GM19023 (cell line): ENCODE results near the gene DUSP1.

ENCODE experiments used
- ATAC-seq: cut with Tn5 transposase; IDR thresholded peaks from one replicate; pipeline ENCODE4 v1.9.1; 2021; ENCODE audit warnings: mild to moderate bottlenecking, moderate library complexity; ENCODE audit not compliant: unreplicated experiment

Gene DUSP1

DNA sequence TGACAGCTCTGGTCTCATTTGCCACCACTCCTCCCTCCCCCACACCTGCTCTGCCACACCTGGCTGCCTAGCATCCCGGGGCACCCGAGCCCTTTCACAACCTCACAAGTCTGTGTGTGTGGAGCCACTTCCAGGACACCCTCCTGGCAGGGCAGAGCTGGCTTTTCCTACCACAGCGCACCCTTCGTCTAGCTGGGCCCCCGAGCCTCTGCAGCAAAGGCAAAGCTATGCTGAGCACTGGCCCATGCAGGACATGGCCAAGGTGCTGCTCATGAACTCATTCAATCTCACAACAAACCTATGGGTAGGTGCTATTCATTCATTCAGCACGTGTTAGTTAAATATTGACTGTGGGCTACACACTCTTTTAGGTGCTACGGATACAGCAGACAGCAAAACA, 43.4 kb downstream of the DUSP1 start:
- no peak for ATAC-seq

DNA sequence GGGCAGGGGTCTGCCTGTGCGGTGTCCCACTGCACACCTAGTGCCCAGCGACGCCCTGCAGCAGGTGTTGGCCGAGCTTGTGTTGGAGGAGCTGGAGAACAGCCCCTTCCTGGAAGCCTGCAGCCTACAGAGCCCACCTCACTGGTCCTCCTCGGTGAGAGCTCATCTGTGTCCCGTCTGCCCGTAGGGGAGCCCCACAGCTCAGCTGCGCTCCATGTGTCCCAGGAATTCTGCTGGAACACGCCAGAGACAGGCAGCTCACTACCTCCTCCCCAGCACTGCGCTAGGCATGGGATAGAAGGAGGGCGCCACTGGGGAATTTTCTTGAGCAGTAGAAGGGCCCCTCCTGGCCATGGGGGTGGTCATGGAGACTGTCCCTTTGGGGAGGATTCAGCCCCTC, 44.0 kb downstream of the DUSP1 start:
- no peak for ATAC-seq

DNA sequence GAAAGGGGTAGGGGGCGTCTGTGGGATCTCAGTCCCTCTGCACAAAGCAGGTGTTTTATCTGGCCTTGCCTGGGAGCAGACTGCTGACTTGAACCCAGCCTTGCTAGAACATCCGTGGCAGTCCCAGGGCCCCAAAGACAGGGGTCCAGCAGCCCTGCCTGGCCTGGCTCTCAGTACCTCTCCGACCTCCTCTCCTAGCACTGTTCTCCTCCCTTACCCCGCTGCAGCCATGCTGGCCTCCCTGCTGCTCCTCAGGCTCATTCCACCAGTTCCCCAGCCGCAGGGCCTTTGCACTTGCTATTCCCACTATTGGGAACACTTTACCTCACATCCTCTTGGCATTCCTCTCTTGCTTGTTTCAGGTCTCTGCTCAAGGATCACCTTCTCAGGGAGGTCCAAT, 45.2 kb downstream of the DUSP1 start:
- ATAC-seq: no peak

DNA sequence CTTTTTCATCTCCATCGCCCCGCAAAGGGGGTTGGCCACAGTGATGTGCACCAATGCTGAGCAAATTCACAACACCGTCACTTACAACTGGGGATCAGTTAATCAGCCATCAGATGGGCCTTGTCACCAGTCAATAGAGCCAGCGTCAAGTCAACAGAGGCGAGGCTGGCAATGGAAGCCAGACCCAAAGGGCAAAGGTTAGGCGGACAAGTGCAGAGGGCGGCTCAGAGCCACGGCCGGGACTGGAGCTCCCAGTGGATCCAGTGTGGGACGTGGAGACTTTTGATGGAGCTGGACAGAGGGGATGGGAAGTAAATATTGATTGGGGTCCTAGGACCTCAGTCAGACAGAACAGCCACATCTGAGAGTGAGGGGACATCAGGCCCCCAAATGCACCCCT, 45.7 kb downstream of the DUSP1 start:
- ATAC-seq: no peak

DNA sequence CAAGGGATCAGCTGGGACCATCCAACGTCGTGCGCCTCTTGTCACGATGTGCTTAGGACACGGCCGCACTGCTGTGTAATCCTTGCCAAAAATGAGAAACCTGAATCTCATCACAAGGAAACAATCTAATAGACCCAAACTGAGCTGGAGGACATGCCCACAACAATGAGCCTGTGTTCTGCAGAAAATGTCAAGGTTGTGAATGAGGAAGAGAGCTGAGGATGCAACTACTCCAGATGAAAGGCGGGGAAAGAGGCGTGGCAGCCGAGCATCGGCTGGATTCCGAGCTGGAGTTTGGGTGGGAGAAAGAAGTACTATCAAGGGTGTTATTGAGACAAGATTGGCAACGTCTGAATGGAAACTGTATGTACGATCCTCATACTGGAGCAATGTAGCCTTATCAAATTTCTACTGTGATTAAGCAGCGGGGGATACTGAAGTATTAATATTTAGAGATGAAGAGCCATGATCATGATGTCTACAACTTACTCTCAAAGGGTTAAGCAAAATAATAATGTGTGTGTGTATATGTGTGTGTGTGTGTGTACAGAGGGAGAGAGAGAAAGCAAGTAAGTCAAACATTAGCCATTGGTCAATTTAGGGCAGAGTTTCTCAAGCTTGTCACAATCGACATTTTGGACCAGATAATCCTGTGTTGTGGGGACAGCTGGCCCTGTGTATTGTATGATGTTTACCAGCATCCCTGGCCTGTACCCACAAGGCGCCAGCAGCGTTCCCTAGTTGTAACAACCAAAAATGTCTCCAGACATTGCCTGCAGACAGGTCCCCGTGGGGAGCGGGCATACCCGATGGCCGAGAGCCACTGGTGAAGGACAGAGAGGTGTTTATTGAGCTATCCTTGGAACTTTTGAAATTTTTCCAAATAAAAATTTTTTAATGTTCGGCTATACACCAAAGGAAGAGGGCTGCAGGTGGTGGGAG, 46.5 kb downstream of the DUSP1 start:
- ATAC-seq: no peak

DNA sequence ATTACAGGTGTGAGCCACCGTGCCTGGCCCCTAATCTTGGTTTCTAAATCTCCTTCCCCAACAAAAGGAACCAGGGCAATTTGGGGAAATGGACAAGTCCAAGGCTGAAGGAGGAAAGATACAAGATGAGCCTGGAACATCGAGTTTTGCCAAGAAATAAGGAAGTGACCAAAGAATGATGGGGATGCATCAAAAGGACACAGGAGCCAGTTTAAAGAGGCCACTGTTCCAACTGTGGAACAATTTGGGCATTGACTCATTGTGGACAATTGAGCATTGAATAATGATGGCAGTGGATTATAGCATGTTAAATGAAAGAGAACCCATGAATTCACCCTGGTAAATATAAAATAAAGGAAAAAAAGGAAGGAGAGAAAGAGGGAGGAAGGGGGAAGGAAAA, 47.5 kb downstream of the DUSP1 start:
- no peak for ATAC-seq

DNA sequence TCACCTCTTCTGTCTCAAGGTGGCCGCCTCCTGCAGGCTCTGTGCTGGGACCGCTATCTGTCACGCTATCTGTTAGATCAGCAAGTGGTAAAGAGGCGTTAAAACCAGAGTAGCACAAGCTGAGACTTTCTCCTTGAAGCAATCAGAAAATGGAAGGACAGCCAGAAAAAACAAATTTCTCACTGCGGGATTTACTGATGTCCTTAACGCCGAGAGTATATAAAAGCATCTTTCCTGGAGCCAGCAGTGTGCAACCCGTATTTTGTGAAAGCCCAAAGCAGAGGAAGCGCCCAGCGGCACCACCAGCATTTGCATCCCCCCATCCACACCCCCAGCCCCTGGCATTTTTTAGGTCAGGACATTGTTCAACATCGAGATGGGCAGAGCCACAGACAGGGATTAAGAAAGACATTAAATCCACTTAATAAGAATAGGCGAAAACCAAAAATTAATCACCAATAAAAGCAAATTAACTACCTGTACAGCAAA, 48.6 kb downstream of the DUSP1 start:
- no peak for ATAC-seq

DNA sequence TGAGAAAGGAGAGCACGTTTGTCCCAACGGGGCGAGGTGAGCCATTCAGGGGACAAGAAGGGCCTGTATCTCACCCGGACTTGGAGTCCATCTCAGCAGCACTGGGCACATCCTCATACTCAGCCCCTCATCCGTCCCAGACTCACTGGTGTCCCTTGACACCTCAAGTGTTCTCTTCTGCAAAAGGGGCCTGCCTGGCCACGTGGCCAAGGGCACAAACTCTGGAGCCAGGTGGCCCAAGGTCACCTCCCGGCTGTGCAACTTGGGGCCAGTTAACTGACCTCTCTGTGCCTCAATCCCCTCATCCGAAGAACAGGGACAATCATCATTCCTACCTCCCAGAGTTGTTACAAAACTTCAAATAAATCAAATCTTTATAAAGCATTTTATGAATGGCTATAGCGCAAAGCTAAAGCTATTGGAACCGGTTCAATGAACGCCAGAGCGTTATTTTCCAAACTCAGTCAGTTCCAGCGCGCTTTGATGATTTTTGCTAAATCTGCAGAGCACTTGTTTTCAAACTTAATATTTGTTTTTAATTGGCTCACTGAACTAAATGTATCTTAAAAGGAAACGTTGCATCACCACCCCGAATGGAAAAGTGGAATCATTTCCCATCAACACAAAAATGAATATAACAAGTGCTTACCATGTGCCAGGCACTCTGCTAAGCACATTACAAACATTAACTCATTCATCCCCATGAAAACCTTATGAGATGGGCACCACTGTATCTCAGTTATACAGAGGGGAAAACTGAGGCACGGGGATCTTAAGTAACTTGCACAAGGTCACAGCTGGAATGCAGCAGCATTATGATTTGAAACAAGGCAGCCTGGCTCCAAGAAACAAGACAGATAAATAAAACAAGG, 49.3 kb downstream of the DUSP1 start:
- ATAC-seq: no peak

DNA sequence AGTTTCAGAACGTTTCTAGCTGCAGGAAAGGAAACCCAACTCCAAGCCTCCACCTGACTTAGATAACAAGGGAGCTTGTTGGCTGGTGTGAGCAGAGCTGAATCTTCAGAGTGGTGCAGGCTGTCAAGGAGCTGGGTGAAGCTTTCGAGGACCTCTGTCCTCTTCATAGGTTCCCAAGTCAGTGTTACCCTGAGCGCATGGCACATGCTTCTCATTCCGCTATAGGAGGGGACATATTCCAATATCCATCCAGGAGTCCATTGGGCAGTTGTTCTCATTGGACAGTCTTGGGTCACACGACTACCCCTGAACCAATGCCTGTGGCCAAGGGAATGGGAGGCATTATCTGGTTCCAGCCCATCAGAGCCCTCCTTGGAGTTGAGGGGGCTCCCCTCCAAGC, 50.3 kb downstream of the DUSP1 start:
- ATAC-seq: no peak

DNA sequence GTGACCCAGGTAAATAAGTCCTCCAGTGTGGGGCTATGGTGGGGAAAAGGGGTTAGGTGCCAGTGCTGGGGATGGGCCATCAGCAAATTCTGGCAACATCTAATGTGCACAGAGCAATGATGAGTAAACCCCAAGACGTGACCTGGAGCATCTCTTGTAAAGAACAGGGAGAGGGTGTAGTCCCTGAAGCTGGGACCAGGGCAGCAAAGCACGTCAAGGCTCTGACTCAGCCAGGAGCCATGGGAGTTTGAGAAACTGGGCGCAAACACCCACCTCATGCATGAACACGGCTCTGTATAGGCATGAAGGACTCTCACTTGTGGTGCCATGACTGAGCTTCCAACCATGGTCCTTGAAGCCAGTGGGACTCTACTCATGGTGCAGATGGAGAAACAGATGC, 51.8 kb downstream of the DUSP1 start:
- no peak for ATAC-seq

DNA sequence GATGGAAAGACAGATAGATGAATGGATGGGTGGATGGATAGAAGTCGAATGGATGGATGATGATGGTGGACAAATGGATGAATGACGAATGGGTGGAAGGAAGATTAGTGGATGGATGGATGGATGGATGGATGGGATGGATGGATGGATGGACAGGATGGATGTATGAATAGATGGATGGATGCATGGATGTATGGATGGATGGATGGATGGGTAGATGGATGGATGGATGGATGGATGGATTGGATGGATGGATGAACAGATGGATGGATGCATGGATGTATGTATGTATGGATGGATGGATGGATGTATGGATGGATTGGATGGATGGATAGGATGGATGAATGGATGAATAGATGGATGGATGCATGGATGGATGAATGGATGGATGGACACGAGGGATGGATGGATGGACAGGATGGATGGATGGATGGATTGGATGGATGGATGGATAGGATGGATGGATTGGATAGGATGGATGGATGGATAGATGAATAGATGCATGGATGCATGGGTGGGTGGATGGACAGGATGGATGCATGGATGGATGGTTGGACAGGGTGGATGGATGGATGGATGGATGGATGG, 52.4 kb downstream of the DUSP1 start:
- no peak for ATAC-seq
